GM19372 (cell line): ENCODE measurements around the gene TAF1A.
"Not testable (repeated sequence)": the region's sequence is repeated elsewhere in the genome, so short reads cannot be mapped to it uniquely, and the experiment has no call there.

Experiments used
- ATAC-seq: cut with Tn5 transposase; IDR thresholded peaks from one replicate; pipeline ENCODE4 v1.9.1; 2021; ENCODE audit warnings: mild to moderate bottlenecking, low read depth, moderate library complexity; ENCODE audit not compliant: unreplicated experiment

TAF1A gene

GRCh38 chr1:222589462-222590302, at the start of gene TAF1A:
Gene TAF1A, minus strand, starts transcription at chr1:222589933.
- peak; percentile 100 for ATAC-seq

GRCh38 chr1:222634180-222635013, 44.7 kb upstream of the TAF1A start:
- ATAC-seq = peak; percentile 91

GRCh38 chr1:222632749-222633148, 43.0 kb upstream of the TAF1A start:
- ATAC-seq = no peak

- no peak for ATAC-seq
Observed at GRCh38 chr1:222631611-222632208, 42.0 kb upstream of the TAF1A start.

GRCh38 chr1:222629921-222630535, 40.3 kb upstream of the TAF1A start:
- ATAC-seq = no peak

GRCh38 chr1:222627232-222627631, 37.5 kb upstream of the TAF1A start:
- ATAC-seq = no peak

GRCh38 chr1:222624214-222624613, 34.5 kb upstream of the TAF1A start:
- ATAC-seq = no peak

- no peak for ATAC-seq
Observed at GRCh38 chr1:222623458-222623857, 33.7 kb upstream of the TAF1A start.

- no peak for ATAC-seq
Observed at GRCh38 chr1:222622765-222623164, 33.0 kb upstream of the TAF1A start.

- no peak for ATAC-seq
Observed at GRCh38 chr1:222620566-222620965, 30.8 kb upstream of the TAF1A start.

GRCh38 chr1:222618880-222619596, 29.3 kb upstream of the TAF1A start:
- ATAC-seq = no peak

- peak; percentile 48 for ATAC-seq
Observed at GRCh38 chr1:222618001-222618879, 28.5 kb upstream of the TAF1A start, which contains the start of gene MIA3. Gene MIA3, plus strand, starts transcription at chr1:222618097. Its CDS starts 14 bp downstream, at chr1:222618111.

GRCh38 chr1:222617367-222617951, 27.7 kb upstream of the TAF1A start:
- peak; percentile 81 for ATAC-seq

GRCh38 chr1:222616525-222616924, 26.8 kb upstream of the TAF1A start:
- ATAC-seq = no peak

GRCh38 chr1:222613627-222614026, 23.9 kb upstream of the TAF1A start:
- no peak for ATAC-seq

- no peak for ATAC-seq
Observed at GRCh38 chr1:222610728-222611127, 21.0 kb upstream of the TAF1A start.

GRCh38 chr1:222609111-222609510, 19.4 kb upstream of the TAF1A start:
- ATAC-seq = not testable (repeated sequence)

GRCh38 chr1:222606757-222607156, 17.0 kb upstream of the TAF1A start:
- ATAC-seq = no peak

- no peak for ATAC-seq
Observed at GRCh38 chr1:222601257-222601656, 11.5 kb upstream of the TAF1A start.
